Liver (tissue), 9 donors: ENCODE measurements around the gene PWWP2A. TPM values are rescaled to one million over a fixed set of nuclear protein-coding genes. Genes with fewer than 3 reads are reported as not detected.

ENCODE experiments used
- DNase-seq: peaks from one replicate; pipeline ENCODE4 v3.0.0-alpha.2; 2017; ENCODE audit warnings: low spot score
- H3K27ac ChIP-seq, 2 donors: one replicate each; pipeline ENCODE4 v1.7.0; 2013; ENCODE audit warnings: inconsistent platforms in 2 of 2, low read length in 2 of 2, control low read depth in 1 of 2, low read depth in 1 of 2, mild to moderate bottlenecking in 1 of 2
- H3K27me3 ChIP-seq, 4 donors: one replicate each; pipeline versions ENCODE4 v1.6.1 to v1.7.0; 2013; ENCODE audit warnings: low read length in 3 of 4, inconsistent platforms in 1 of 4, mild to moderate bottlenecking in 1 of 4, moderate library complexity in 1 of 4; ENCODE audit not compliant: control insufficient read depth in 4 of 4, insufficient read depth in 4 of 4
- H3K36me3 ChIP-seq, 4 donors: one replicate each; pipeline versions ENCODE4 v1.6.1 to v1.7.0; 2013; ENCODE audit warnings: low read length in 3 of 4, mild to moderate bottlenecking in 3 of 4, low read depth in 1 of 4, moderate library complexity in 1 of 4; ENCODE audit not compliant: control insufficient read depth in 4 of 4, insufficient read depth in 3 of 4
- H3K4me1 ChIP-seq, 4 donors: one replicate each; pipeline versions ENCODE4 v1.6.1 to v1.7.0; 2013; ENCODE audit warnings: low read length in 3 of 4, mild to moderate bottlenecking in 3 of 4, moderate library complexity in 1 of 4; ENCODE audit not compliant: control insufficient read depth in 4 of 4, insufficient read depth in 4 of 4
- H3K4me3 ChIP-seq, 3 donors: one replicate each; pipeline versions ENCODE4 v1.6.1 to v1.7.0; 2013; ENCODE audit warnings: low read length in 3 of 3, control low read depth in 1 of 3, low read depth in 1 of 3, mild to moderate bottlenecking in 1 of 3
- H3K9ac ChIP-seq, 2 donors: one replicate each; pipeline ENCODE4 v1.7.0; 2013; ENCODE audit warnings: low read length in 2 of 2, mild to moderate bottlenecking in 2 of 2, moderate library complexity in 2 of 2, control low read depth in 1 of 2, low read depth in 1 of 2
- H3K9me3 ChIP-seq, 4 donors: one replicate each; pipeline versions ENCODE4 v1.6.1 to v1.7.0; 2013; ENCODE audit warnings: low read length in 3 of 4; ENCODE audit not compliant: control insufficient read depth in 4 of 4
- ATF3 ChIP-seq: IDR thresholded peaks from 2 replicates; pipeline ENCODE4 v1.6.1; 2016; ENCODE audit warnings: antibody characterized with exemption
- CTCF ChIP-seq: fragments of 150-350 bp; IDR thresholded peaks from 2 replicates; pipeline ENCODE4 v1.5.1; 2017; ENCODE audit warnings: improper control_type of control experiment, low read depth, low read length; ENCODE audit not compliant: missing input control
- EGR1 ChIP-seq, 2 donors: IDR thresholded peaks; 2 replicates each; pipeline ENCODE4 v1.6.1; 2016 to 2018; ENCODE audit warnings: antibody characterized with exemption in 2 of 2, low read depth in 2 of 2
- FOXA1 ChIP-seq: IDR thresholded peaks from 2 replicates; pipeline ENCODE4 v1.6.1; 2016; ENCODE audit warnings: antibody characterized with exemption
- FOXA2 ChIP-seq: IDR thresholded peaks from 2 replicates; pipeline ENCODE4 v1.6.1; 2016; ENCODE audit warnings: antibody characterized with exemption
- GABPA ChIP-seq, 2 donors: IDR thresholded peaks in 1 of 2; conservative IDR thresholded peaks in 1 of 2; 2 replicates each; pipeline ENCODE4 v1.6.1; 2016; ENCODE audit warnings: antibody characterized with exemption in 2 of 2, mild to moderate bottlenecking in 1 of 2, moderate library complexity in 1 of 2
- HNF4A ChIP-seq, 2 donors: conservative IDR thresholded peaks; 2 replicates each; pipeline ENCODE4 v1.6.1; 2016; ENCODE audit warnings: antibody characterized with exemption in 2 of 2, mild to moderate bottlenecking in 2 of 2
- HNF4G ChIP-seq: IDR thresholded peaks from 2 replicates; pipeline ENCODE4 v1.6.1; 2016; ENCODE audit warnings: antibody characterized with exemption
- JUND ChIP-seq, 2 donors: IDR thresholded peaks; 2 replicates each; pipeline ENCODE4 v1.6.1; 2016; ENCODE audit warnings: antibody characterized with exemption in 2 of 2
- MAX ChIP-seq: IDR thresholded peaks from 2 replicates; pipeline ENCODE4 v1.6.1; 2016; ENCODE audit warnings: antibody characterized with exemption
- NR2F2 ChIP-seq: IDR thresholded peaks from 2 replicates; pipeline ENCODE4 v1.6.1; 2016; ENCODE audit warnings: antibody characterized with exemption
- RAD21 ChIP-seq, 2 donors: IDR thresholded peaks; 2 replicates each; pipeline ENCODE4 v1.6.1; 2016; ENCODE audit warnings: antibody characterized with exemption in 2 of 2, mild to moderate bottlenecking in 2 of 2
- REST ChIP-seq: IDR thresholded peaks from 2 replicates; pipeline ENCODE4 v1.6.1; 2016; ENCODE audit warnings: antibody characterized with exemption, mild to moderate bottlenecking
- RXRA ChIP-seq, 2 donors: IDR thresholded peaks; 2 replicates each; pipeline ENCODE4 v1.6.1; 2017 to 2018; ENCODE audit warnings: antibody characterized with exemption in 2 of 2, mild to moderate bottlenecking in 1 of 2
- SP1 ChIP-seq: IDR thresholded peaks from 2 replicates; pipeline ENCODE4 v1.6.1; 2018; ENCODE audit warnings: antibody characterized with exemption, mild to moderate bottlenecking
- TAF1 ChIP-seq: conservative IDR thresholded peaks from 2 replicates; pipeline ENCODE4 v1.6.1; 2016; ENCODE audit warnings: antibody characterized with exemption, mild to moderate bottlenecking
- YY1 ChIP-seq: IDR thresholded peaks from 2 replicates; pipeline ENCODE4 v1.6.1; 2016; ENCODE audit warnings: antibody characterized with exemption, mild to moderate bottlenecking
- ZBTB33 ChIP-seq: IDR thresholded peaks from 2 replicates; pipeline ENCODE4 v1.6.1; 2016; ENCODE audit warnings: antibody characterized with exemption
- WGBS: extraction: QIAGEN DNeasy Blood & Tissue Kit; methylation state at CpG from one replicate; pipeline ENCODE4 v1.1.7; 2013; 5-methylcytosine and 5-hydroxymethylcytosine counted together
- polyA plus RNA-seq, 2 donors: library from polyadenylated mRNA; stranded (reverse) in 1 of 2; unstranded in 1 of 2; fragments of 200-250 nt in 1 of 2; fragments of >200 nt in 1 of 2; fragmentation: Nextera tagmentation in 1 of 2; extraction: Ambion mirVana in 1 of 2; gene quantifications; one replicate each; pipeline versions ENCODE4 v1.2.1 to v1.2.3, GENCODE V29; 2013 to 2015
- total RNA-seq, 2 donors: library from RNA; depleted of rRNA; stranded (reverse); fragments of >200 nt; gene quantifications; one replicate each; pipeline ENCODE4 v1.2.3, GENCODE V29; 2014
- donor health status: healthy.
- donor health status: healthy.
- donor health status: healthy.
- donor health status: healthy.
- donor health status: healthy.

The PWWP2A gene
- total and polyA plus RNA-seq, 4 donors, result 4.8 to 14.6 (median 8.2) TPM

- Histone ChIP-seq H3K9me3 (no peaks in the 10 kb centered on the region), H3K27ac (no peak overlapping the region), H3K9ac (no peak overlapping the region), H3K4me3 (no peak overlapping the region), H3K27me3 (no peaks in the 10 kb centered on the region), H3K4me1 (no peaks in the 10 kb centered on the region), H3K36me3 (no peaks in the 10 kb centered on the region)
- TF ChIP-seq NR2F2 (no peak), FOXA2 (no peak), JUND (IDR thresholded peaks at IDR 0.05) (no peak), FOXA1 (no peak), EGR1 (IDR thresholded peaks at IDR 0.05; ENCODE audit: low read depth in 2 of 2) (no peak), HNF4G (no peak), YY1 (no peak), RAD21 (IDR thresholded peaks at IDR 0.05) (no peak), HNF4A (conservative IDR thresholded peaks at IDR 0.05) (no peak), SP1 (no peak), RXRA (IDR thresholded peaks at IDR 0.05) (no peak), CTCF (no peak), GABPA (IDR thresholded peaks at IDR 0.05 in 1 of 2, conservative IDR thresholded peaks at IDR 0.05 in 1 of 2) (no peak), MAX (no peak), TAF1 (no peak)
- WGBS, result 86% methylated on average over 3 of the region's 3 CpGs
- no peak for DNase-seq
Observed at GRCh38 chr5:160083501-160083900, 35.7 kb downstream of the PWWP2A start.

GRCh38 chr5:160082614-160083500 lies 36.4 kb downstream of the PWWP2A start:
- WGBS, result 88% methylated on average over 9 of the region's 9 CpGs
- DNase-seq, result no peak
- H3K9ac ChIP-seq, result no peak overlapping the region

More at GRCh38 chr5:160082614-160083500, 36.4 kb downstream of the PWWP2A start:
- Histone ChIP-seq H3K27ac (no peak overlapping the region), H3K4me3 (no peak overlapping the region), H3K36me3 (peaks cover 0 to 2% (median 0%) of the 10 kb centered on the region in 4 donors), H3K27me3 (no peaks in the 10 kb centered on the region), H3K9me3 (no peaks in the 10 kb centered on the region), H3K4me1 (no peaks in the 10 kb centered on the region)
- TF ChIP-seq REST, result no peak
- TF ChIP-seq ZBTB33, result no peak
- no peak for TF ChIP-seq GABPA (IDR thresholded peaks at IDR 0.05 in 1 of 2, conservative IDR thresholded peaks at IDR 0.05 in 1 of 2)
- no peak for TF ChIP-seq NR2F2
- TF ChIP-seq JUND (IDR thresholded peaks at IDR 0.05), result no peak
- no peak for TF ChIP-seq HNF4A (conservative IDR thresholded peaks at IDR 0.05)
- TF ChIP-seq FOXA2, result no peak
- no peak for TF ChIP-seq MAX
- no peak for TF ChIP-seq TAF1
- TF ChIP-seq SP1, result no peak
- TF ChIP-seq CTCF, result no peak
- no peak for TF ChIP-seq YY1
- TF ChIP-seq ATF3, result no peak
- no peak for TF ChIP-seq RXRA (IDR thresholded peaks at IDR 0.05)
- no peak for TF ChIP-seq FOXA1
- no peak for TF ChIP-seq RAD21 (IDR thresholded peaks at IDR 0.05)
- no peak for TF ChIP-seq HNF4G
- TF ChIP-seq EGR1 (IDR thresholded peaks at IDR 0.05; ENCODE audit: low read depth in 2 of 2), result no peak
